Kidney epithelial cell (primary cell): ENCODE results near the gene EEF2K. TPM values are rescaled to one million over a fixed set of nuclear protein-coding genes. Genes with fewer than 3 reads are reported as not detected.
"Not testable (repeated sequence)": the region's sequence is repeated elsewhere in the genome, so short reads cannot be mapped to it uniquely, and the experiment has no call there.

Source experiments
- DNase-seq: peaks from one replicate; pipeline ENCODE4 v3.0.0-alpha.2; 2010; ENCODE audit warnings: low read depth
- H3K27me3 ChIP-seq: 2 replicates; pipeline ENCODE4 v1.6.0; 2011; ENCODE audit warnings: low read length; ENCODE audit not compliant: control insufficient read depth, insufficient read depth
- H3K36me3 ChIP-seq: 2 replicates; pipeline ENCODE4 v1.5.1; 2011; ENCODE audit warnings: low read length; ENCODE audit not compliant: control insufficient read depth, insufficient read depth
- H3K4me3 ChIP-seq: 2 replicates; pipeline ENCODE4 v1.5.1; 2011; ENCODE audit warnings: low read depth, mild to moderate bottlenecking, control low read depth, low read length
- CTCF ChIP-seq: IDR thresholded peaks from 2 replicates; pipeline ENCODE4 v1.5.1; 2011; ENCODE audit warnings: mild to moderate bottlenecking, moderate library complexity, low read length, control low read depth, inconsistent platforms; ENCODE audit not compliant: insufficient read depth, poor library complexity, severe bottlenecking
- total RNA-seq: library from RNA; depleted of rRNA; stranded (reverse); fragments of >200 nt; gene quantifications from 2 replicates; pipeline ENCODE4 v1.2.3, GENCODE V29; 2015

Gene EEF2K
- total RNA-seq, 1 donor from 2014 or later: 6.8 TPM

DNA sequence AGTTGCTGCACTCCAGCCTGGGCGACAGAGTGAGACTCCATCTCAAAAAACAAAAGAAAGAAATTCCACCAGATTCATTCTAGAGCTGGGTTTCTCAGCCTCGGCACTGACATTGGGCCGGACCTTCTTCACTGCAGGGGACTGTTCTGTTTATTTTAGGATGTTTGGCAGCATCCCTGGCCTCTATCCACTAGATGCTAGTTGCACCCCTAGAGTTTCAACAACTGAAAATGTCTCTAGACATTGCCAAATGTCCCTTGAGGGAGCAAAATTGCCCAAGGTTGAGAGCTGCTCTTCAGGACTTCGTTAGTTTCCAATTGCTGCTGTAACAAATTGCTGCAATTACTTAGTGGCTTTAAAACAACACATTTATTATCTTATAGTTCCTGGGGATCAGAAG is 7.2 kb downstream of the EEF2K start:
- TF ChIP-seq CTCF: no peak
- no peak for DNase-seq
- Histone ChIP-seq H3K4me3 (no peak overlapping the region), H3K27me3 (no peaks in the 10 kb centered on the region), H3K36me3 (no peaks in the 10 kb centered on the region)

- no peaks in the 10 kb centered on the region for H3K36me3 ChIP-seq
Measured at GRCh38 chr16:22213801-22214200, 7.7 kb downstream of the EEF2K start.

GRCh38 chr16:22214402-22214801 is 8.3 kb downstream of the EEF2K start:
- H3K27me3 ChIP-seq: no peaks in the 10 kb centered on the region
- no peak for TF ChIP-seq CTCF
- DNase-seq: no peak
- H3K4me3 ChIP-seq: no peak overlapping the region
- no peaks in the 10 kb centered on the region for H3K36me3 ChIP-seq

More at GRCh38 chr16:22213801-22214200, 7.7 kb downstream of the EEF2K start:
- H3K27me3 ChIP-seq: no peaks in the 10 kb centered on the region
- DNase-seq: no peak
- TF ChIP-seq CTCF: no peak
- H3K4me3 ChIP-seq: no peak overlapping the region

GRCh38 chr16:22214889-22215288 is 8.8 kb downstream of the EEF2K start:
- Histone ChIP-seq H3K36me3 (no peaks in the 10 kb centered on the region), H3K27me3 (no peaks in the 10 kb centered on the region), H3K4me3 (no peak overlapping the region)
- no peak for DNase-seq
- no peak for TF ChIP-seq CTCF

DNA sequence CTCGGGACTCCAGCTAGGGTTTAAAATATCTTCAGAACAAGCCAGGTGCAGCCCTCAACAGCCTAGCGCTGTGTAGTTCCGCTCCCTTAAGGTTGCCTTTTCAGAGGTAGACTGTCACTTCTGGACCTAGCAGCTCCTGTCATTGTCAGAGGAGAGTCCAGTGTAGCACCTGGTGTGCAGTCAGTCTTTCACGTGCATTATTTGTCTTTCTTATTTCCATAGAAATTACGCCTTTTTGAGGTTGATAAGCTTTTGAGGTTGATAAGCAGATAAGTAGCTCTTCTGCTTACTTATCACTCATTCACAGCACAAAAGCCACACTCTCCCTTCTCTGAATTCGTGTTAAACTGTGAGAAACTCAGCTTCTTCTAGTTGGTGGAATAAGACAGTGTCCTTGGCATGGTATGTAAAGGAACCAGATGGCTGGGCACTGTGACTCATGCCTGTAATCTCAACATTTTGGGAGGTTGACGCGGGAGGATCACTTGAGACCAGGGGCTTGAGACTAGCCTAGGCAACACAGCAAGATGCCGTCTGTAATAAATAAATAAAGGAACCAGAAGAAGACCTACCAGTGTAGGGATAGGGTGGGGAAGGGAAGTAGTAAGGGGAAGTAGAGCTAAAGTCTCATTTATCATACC is 10.2 kb downstream of the EEF2K start:
- no peak for TF ChIP-seq CTCF
- Histone ChIP-seq H3K36me3 (no peaks in the 10 kb centered on the region), H3K27me3 (no peaks in the 10 kb centered on the region), H3K4me3 (no peak overlapping the region)
- no peak for DNase-seq

DNA sequence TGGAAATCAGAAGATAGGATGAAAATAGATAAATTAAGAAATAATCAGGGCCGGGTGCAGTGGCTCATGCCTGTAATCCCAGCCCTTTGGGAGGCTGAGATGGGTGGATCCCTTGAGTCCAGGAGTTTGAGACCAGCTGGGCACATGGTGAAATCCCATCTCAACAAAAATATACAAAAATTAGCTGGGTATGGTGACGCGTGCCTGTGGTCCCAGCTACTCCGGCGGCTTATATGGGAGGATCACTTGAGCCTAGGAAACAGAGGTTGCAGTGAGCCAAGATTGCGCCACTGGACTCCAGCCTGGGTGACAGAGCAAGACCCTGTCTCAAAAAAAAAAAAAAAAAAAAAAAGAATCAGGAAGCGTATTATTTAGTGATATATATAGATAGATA is 10.8 kb downstream of the EEF2K start:
- not testable (repeated sequence) for DNase-seq, H3K27me3 ChIP-seq, H3K4me3 ChIP-seq, H3K36me3 ChIP-seq
